Ramos (cell line): ENCODE results near the gene ITPRIPL2.

ENCODE experiments used
- in situ Hi-C: fragments of 300-500 bp; cut with MboI; formaldehyde crosslinking; loops from one replicate; pipeline ENCODE4 v1.14.3; 2022; ENCODE audit warnings: low sequenced_read_pairs; ENCODE audit not compliant: unreplicated experiment

The ITPRIPL2 gene

GRCh38 chr16:19115148-19116021 lies 1.6 kb downstream of the ITPRIPL2 start:
- in situ Hi-C loops: no loop called here

GRCh38 chr16:19116711-19117449 lies 3.1 kb downstream of the ITPRIPL2 start:
- in situ Hi-C loops: no loop called here

- in situ Hi-C loops: no loop called here
These were observed 5.2 kb downstream of the ITPRIPL2 start for GRCh38 chr16:19118938-19119431.

- in situ Hi-C loops: no loop called here
These were observed 5.8 kb downstream of the ITPRIPL2 start for GRCh38 chr16:19119564-19119963.

- in situ Hi-C loops: no loop called here
These were observed 9.9 kb downstream of the ITPRIPL2 start for GRCh38 chr16:19123535-19124178.

- in situ Hi-C loops: no loop called here
These were observed 12.5 kb downstream of the ITPRIPL2 start for GRCh38 chr16:19126300-19126699.

GRCh38 chr16:19127205-19127604 lies 13.4 kb downstream of the ITPRIPL2 start:
- in situ Hi-C loops: no loop called here

GRCh38 chr16:19127674-19128131 lies 13.9 kb downstream of the ITPRIPL2 start:
- in situ Hi-C loops: no loop called here

GRCh38 chr16:19128454-19129200 lies 14.9 kb downstream of the ITPRIPL2 start:
- in situ Hi-C loops: no loop called here

GRCh38 chr16:19130385-19130784 lies 16.6 kb downstream of the ITPRIPL2 start:
- in situ Hi-C loops: no loop called here

GRCh38 chr16:19130852-19131824 lies 17.4 kb downstream of the ITPRIPL2 start:
- in situ Hi-C loops: no loop called here

GRCh38 chr16:19131825-19132218 lies 18.1 kb downstream of the ITPRIPL2 start:
- in situ Hi-C loops: no loop called here

- in situ Hi-C loops: no loop called here
These were observed 18.5 kb downstream of the ITPRIPL2 start for GRCh38 chr16:19132255-19132654.

- in situ Hi-C loops: no loop called here
These were observed 19.1 kb downstream of the ITPRIPL2 start for GRCh38 chr16:19132898-19133297.

GRCh38 chr16:19133600-19133999 lies 19.8 kb downstream of the ITPRIPL2 start:
- in situ Hi-C loops: no loop called here

GRCh38 chr16:19135201-19135842 lies 21.6 kb downstream of the ITPRIPL2 start:
- in situ Hi-C loops: no loop called here

- in situ Hi-C loops: no loop called here
These were observed 22.2 kb downstream of the ITPRIPL2 start for GRCh38 chr16:19135896-19136438.

- in situ Hi-C loops: no loop called here
These were observed 22.9 kb downstream of the ITPRIPL2 start for GRCh38 chr16:19136549-19137196.
